ENCODE measurements around the gene PACS2. TPM values are rescaled to one million over a fixed set of nuclear protein-coding genes. Genes with fewer than 3 reads are reported as not detected.
A peak's percentile ranks its signal among the peaks of the same experiment; 100 is the strongest.

PACS2 gene
- total RNA-seq, 1 donor from 2014 or later, result 22.5 TPM

GRCh38 chr14:105390849-105391500, 76.4 kb downstream of the PACS2 start:
- Histone ChIP-seq H3K4me2 (no peak overlapping the region), H3K27me3 (no peaks in the 10 kb centered on the region), H3K4me3 (no peak overlapping the region), H2AFZ (replicated peaks) (no peak overlapping the region), H3F3A (ENCODE audit: low read depth) (no peaks in the 10 kb centered on the region), H3K9ac (no peak overlapping the region), H4K20me1 (ENCODE audit: low read depth) (no peaks in the 10 kb centered on the region), H3K79me2 (ENCODE audit: low read depth) (no peaks in the 10 kb centered on the region), H3K27ac (no peak overlapping the region), H3K9me3 (ENCODE audit: low read depth) (no peaks in the 10 kb centered on the region), H3K4me1 (no peaks in the 10 kb centered on the region), H3K36me3 (no peaks in the 10 kb centered on the region)
- no peak for DNase-seq (ENCODE audit: low spot score)
- Mint-ChIP-seq H3K4me3 (no peak overlapping the region), H3K27me3 (ENCODE audit: insufficient read depth, low read depth) (no peaks in the 10 kb centered on the region), H3K9me3 (no peaks in the 10 kb centered on the region), H3K4me1 (peaks cover 7% of the 10 kb centered on the region), H3K36me3 (peaks cover 1% of the 10 kb centered on the region), H3K27ac (no peak overlapping the region)
- TF ChIP-seq EZH2phosphoT487 (IDR thresholded peaks at IDR 0.05), result no peak
- TF ChIP-seq EZH2 (IDR thresholded peaks at IDR 0.05), result no peak
- TF ChIP-seq, protein P1, sequence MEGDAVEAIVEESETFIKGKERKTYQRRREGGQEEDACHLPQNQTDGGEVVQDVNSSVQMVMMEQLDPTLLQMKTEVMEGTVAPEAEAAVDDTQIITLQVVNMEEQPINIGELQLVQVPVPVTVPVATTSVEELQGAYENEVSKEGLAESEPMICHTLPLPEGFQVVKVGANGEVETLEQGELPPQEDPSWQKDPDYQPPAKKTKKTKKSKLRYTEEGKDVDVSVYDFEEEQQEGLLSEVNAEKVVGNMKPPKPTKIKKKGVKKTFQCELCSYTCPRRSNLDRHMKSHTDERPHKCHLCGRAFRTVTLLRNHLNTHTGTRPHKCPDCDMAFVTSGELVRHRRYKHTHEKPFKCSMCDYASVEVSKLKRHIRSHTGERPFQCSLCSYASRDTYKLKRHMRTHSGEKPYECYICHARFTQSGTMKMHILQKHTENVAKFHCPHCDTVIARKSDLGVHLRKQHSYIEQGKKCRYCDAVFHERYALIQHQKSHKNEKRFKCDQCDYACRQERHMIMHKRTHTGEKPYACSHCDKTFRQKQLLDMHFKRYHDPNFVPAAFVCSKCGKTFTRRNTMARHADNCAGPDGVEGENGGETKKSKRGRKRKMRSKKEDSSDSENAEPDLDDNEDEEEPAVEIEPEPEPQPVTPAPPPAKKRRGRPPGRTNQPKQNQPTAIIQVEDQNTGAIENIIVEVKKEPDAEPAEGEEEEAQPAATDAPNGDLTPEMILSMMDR (IDR thresholded peaks at IDR 0.05), result no peak

DNA sequence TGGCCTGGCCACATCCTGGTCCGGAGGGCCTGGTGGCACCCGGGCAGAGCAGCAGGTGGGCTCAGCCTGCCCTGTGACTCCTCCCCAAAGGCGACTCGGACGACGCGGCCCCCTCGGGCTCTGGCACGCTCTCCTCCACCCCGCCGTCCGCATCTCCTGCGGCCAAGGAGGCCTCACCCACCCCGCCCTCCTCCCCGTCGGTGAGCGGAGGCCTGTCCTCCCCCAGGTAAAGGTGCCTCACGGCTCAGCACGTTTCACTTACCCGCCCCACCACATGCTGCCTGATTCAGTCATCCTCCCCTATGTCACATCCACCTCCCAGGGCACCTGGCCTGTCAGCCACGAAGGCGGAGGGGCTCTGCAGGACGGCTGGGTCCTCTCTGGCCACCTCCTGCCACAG, 77.0 kb downstream of the PACS2 start:
- Mint-ChIP-seq H3K27ac (no peak overlapping the region), H3K4me1 (peaks cover 7% of the 10 kb centered on the region), H3K4me3 (no peak overlapping the region), H3K36me3 (peaks cover 1% of the 10 kb centered on the region), H3K9me3 (no peaks in the 10 kb centered on the region), H3K27me3 (ENCODE audit: insufficient read depth, low read depth) (no peaks in the 10 kb centered on the region)
- no peaks in the 10 kb centered on the region for H3K79me2 ChIP-seq (ENCODE audit: low read depth)
- H3K4me1 ChIP-seq, result no peaks in the 10 kb centered on the region
- no peaks in the 10 kb centered on the region for H3K27me3 ChIP-seq
- no peaks in the 10 kb centered on the region for H3K36me3 ChIP-seq
- H3K27ac ChIP-seq, result no peak overlapping the region
- DNase-seq (ENCODE audit: low spot score), result no peak
- no peak overlapping the region for H3K4me3 ChIP-seq
- H4K20me1 ChIP-seq (ENCODE audit: low read depth), result no peaks in the 10 kb centered on the region
- TF ChIP-seq EZH2phosphoT487 (IDR thresholded peaks at IDR 0.05) (no peak), EZH2 (IDR thresholded peaks at IDR 0.05) (no peak)
- TF ChIP-seq, protein P1 (IDR thresholded peaks at IDR 0.05), result no peak
- no peaks in the 10 kb centered on the region for H3K9me3 ChIP-seq (ENCODE audit: low read depth)
- no peaks in the 10 kb centered on the region for H3F3A ChIP-seq (ENCODE audit: low read depth)
- no peak overlapping the region for H3K9ac ChIP-seq
- H2AFZ ChIP-seq (replicated peaks), result no peak overlapping the region
- no peak overlapping the region for H3K4me2 ChIP-seq

DNA sequence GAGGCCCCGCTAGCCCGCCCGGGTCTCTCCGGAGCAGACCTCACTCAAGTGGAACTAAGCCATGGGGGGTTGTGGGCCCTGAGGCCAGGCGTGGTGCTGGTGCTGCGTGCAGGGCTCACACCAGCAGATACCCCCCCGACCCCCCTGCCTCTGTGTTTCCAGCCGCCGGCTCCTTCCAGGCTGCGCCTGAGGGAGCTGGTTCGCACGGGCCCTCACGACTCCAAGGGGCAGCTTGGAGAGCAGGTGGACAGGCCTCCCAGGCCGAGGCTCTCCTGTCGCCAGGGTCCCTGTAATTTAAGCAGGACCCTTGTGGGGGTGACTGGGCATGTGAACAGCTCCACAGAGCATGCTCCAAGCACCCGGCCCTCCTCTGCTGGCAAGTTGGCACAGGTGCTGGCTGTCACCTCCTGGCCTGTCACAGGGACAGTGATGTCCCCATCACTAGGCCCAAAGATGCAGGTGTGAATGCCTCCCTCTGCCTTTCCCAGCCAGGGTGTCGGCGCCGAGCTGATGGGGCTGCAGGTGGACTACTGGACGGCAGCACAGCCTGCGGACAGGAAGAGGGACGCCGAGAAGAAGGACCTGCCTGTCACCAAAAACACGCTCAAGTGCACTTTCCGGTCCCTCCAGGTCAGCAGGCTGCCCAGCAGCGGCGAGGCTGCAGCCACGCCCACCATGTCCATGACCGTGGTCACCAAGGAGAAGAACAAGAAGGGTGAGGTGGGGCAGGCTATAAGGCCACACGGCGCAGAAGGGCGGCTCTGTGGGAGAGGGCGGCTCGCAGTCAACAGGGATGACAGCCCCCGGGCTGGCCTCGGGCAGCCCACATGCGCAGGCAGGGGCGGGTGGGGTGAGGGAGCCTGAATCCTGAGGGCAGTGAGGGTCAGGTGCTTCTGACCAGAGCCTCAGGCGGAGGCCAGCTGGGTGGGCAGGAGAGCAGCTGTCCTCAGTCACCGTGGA, 77.9 kb downstream of the PACS2 start:
- no peak for TF ChIP-seq EZH2 (IDR thresholded peaks at IDR 0.05)
- TF ChIP-seq, protein P1 (IDR thresholded peaks at IDR 0.05), result no peak
- no peak for TF ChIP-seq EZH2phosphoT487 (IDR thresholded peaks at IDR 0.05)
- Histone ChIP-seq H3K4me1 (no peaks in the 10 kb centered on the region), H3K4me2 (no peak overlapping the region), H3K9me3 (ENCODE audit: low read depth) (no peaks in the 10 kb centered on the region), H3K4me3 (no peak overlapping the region), H3K9ac (no peak overlapping the region), H2AFZ (replicated peaks) (no peak overlapping the region), H3K27ac (no peak overlapping the region), H3K36me3 (no peaks in the 10 kb centered on the region), H3K79me2 (ENCODE audit: low read depth) (no peaks in the 10 kb centered on the region), H4K20me1 (ENCODE audit: low read depth) (no peaks in the 10 kb centered on the region), H3K27me3 (peaks cover 4% of the 10 kb centered on the region), H3F3A (ENCODE audit: low read depth) (no peaks in the 10 kb centered on the region)
- peaks cover 1% of the 10 kb centered on the region for H3K36me3 Mint-ChIP-seq
- no peaks in the 10 kb centered on the region for H3K27me3 Mint-ChIP-seq (ENCODE audit: insufficient read depth, low read depth)
- peak overlapping the region; percentile 57 for H3K27ac Mint-ChIP-seq
- DNase-seq (ENCODE audit: low spot score), result no peak
- no peaks in the 10 kb centered on the region for H3K9me3 Mint-ChIP-seq
- H3K4me1 Mint-ChIP-seq, result peaks cover 7% of the 10 kb centered on the region
- no peak overlapping the region for H3K4me3 Mint-ChIP-seq
